Neural progenitor cell (in vitro differentiated cells): ENCODE measurements around the gene RPS6KA2. TPM values are rescaled to one million over a fixed set of nuclear protein-coding genes. Genes with fewer than 3 reads are reported as not detected.

Source experiments
- DNase-seq: peaks from one replicate; pipeline ENCODE4 v3.0.0-alpha.2; 2016; ENCODE audit warnings: low spot score
- H2AFZ ChIP-seq: fragments of 200-600 bp; sonication (generic); replicated peaks from 2 replicates; pipeline ENCODE4 v1.6.1; 2016; ENCODE audit warnings: antibody characterized with exemption
- H3F3A ChIP-seq: fragments of 200-600 bp; sonication (generic); 2 replicates; pipeline ENCODE4 v1.6.1; 2016; ENCODE audit warnings: antibody characterized with exemption, low read depth
- H3K27ac ChIP-seq: fragments of 200-600 bp; sonication (generic); 2 replicates; pipeline ENCODE4 v1.5.1; 2016; ENCODE audit warnings: mild to moderate bottlenecking
- H3K27me3 ChIP-seq: fragments of 200-600 bp; sonication (generic); 2 replicates; pipeline ENCODE4 v1.6.1; 2016; ENCODE audit warnings: mild to moderate bottlenecking, moderate library complexity
- H3K36me3 ChIP-seq: fragments of 200-600 bp; sonication (generic); 2 replicates; pipeline ENCODE4 v1.5.1; 2016
- H3K4me1 ChIP-seq: fragments of 200-600 bp; sonication (generic); 2 replicates; pipeline ENCODE4 v1.6.1; 2016; ENCODE audit warnings: mixed run types
- H3K4me2 ChIP-seq: fragments of 200-600 bp; sonication (generic); 2 replicates; pipeline ENCODE4 v1.6.1; 2016
- H3K4me3 ChIP-seq: fragments of 200-600 bp; sonication (generic); 2 replicates; pipeline ENCODE4 v1.5.1; 2016
- H3K79me2 ChIP-seq: fragments of 200-600 bp; sonication (generic); 2 replicates; pipeline ENCODE4 v1.6.1; 2016; ENCODE audit warnings: low read depth
- H3K9ac ChIP-seq: fragments of 200-600 bp; sonication (generic); 2 replicates; pipeline ENCODE4 v1.6.1; 2016
- H3K9me3 ChIP-seq: fragments of 200-600 bp; sonication (generic); 2 replicates; pipeline ENCODE4 v1.5.1; 2016; ENCODE audit warnings: low read depth
- H4K20me1 ChIP-seq: fragments of 200-600 bp; sonication (generic); 2 replicates; pipeline ENCODE4 v1.6.1; 2016; ENCODE audit warnings: low read depth
- H3K27ac Mint-ChIP-seq: 3 replicates; pipeline ENCODE4 v1.8.0; 2021; ENCODE audit warnings: mixed read lengths
- H3K27me3 Mint-ChIP-seq: 2 replicates; pipeline ENCODE4 v1.8.0; 2022; ENCODE audit warnings: low read depth, mild to moderate bottlenecking, inconsistent platforms, moderate library complexity, mixed read lengths; ENCODE audit not compliant: insufficient read depth
- H3K36me3 Mint-ChIP-seq: 3 replicates; pipeline ENCODE4 v1.8.0; 2021; ENCODE audit warnings: mixed read lengths
- H3K4me1 Mint-ChIP-seq: 3 replicates; pipeline ENCODE4 v1.8.0; 2021; ENCODE audit warnings: mixed read lengths
- H3K4me3 Mint-ChIP-seq: 3 replicates; pipeline ENCODE4 v1.8.0; 2021; ENCODE audit warnings: mild to moderate bottlenecking, moderate library complexity, mixed read lengths
- H3K9me3 Mint-ChIP-seq: 3 replicates; pipeline ENCODE4 v1.8.0; 2020; ENCODE audit warnings: mixed read lengths
- EZH2 ChIP-seq: fragments of 200-600 bp; sonication (generic); IDR thresholded peaks from 2 replicates; pipeline ENCODE4 v1.6.1; 2017; ENCODE audit warnings: antibody characterized with exemption, mild to moderate bottlenecking, moderate library complexity
- EZH2phosphoT487 ChIP-seq: fragments of 200-600 bp; sonication (generic); IDR thresholded peaks from 2 replicates; pipeline ENCODE4 v1.6.1; 2017; ENCODE audit warnings: antibody characterized with exemption
- total RNA-seq: library from RNA; depleted of rRNA; stranded (reverse); fragments of >200 nt; gene quantifications from 2 replicates; pipeline ENCODE4 v1.2.3, GENCODE V29; 2015; ENCODE audit warnings: low replicate concordance
- TF ChIP-seq, protein P1 (sequence below): fragments of 200-600 bp; sonication (generic); IDR thresholded peaks from 2 replicates; pipeline ENCODE4 v1.5.1; 2017; ENCODE audit warnings: antibody characterized with exemption, mild to moderate bottlenecking

RPS6KA2 gene
- total RNA-seq, 1 donor from 2014 or later: 8.2 TPM

DNA sequence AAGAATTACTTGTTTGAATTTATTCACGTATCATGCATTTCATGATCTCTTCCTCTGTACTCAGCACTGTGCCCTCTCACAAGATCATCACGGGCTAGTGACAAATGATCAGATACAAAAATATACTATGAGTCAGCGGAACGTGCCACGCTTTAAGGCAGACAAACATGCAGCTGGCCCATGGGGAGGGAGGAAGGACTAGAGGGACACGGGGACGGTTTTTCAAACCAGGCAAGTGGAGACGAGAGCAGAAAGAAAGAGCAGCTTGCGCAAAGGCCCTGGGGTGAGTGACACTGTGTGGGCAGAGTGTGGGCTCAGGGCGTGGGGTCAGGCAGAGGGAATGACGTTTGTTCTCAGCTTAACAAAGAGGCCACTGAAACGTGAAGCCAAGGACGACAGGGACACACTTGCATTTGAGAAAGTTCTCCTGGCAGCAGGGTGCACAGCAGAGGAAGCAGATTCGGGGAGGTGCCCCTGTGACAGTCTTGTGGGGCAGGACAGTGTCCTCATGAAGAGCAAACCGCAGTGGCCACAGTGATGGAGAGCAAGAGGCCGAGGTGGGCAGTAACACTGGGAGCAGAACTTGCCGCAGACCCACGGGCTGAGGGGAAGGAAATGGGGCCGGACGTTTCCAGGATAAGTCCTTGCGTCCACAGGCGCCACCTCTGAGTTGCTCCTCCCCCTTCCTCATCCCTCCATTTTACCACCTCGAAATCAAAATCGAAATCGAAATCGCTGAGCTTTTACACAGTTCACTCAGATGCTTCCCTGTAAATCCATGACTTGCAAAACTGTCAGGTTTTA lies 6.9 kb upstream of the RPS6KA2 start:
- H3K4me1 Mint-ChIP-seq: peaks cover 13% of the 10 kb centered on the region
- H3K4me1 ChIP-seq: peaks cover 2% of the 10 kb centered on the region
- H2AFZ ChIP-seq: no peak overlapping the region
- H4K20me1 ChIP-seq: no peaks in the 10 kb centered on the region
- no peaks in the 10 kb centered on the region for H3K79me2 ChIP-seq
- TF ChIP-seq, protein P1, sequence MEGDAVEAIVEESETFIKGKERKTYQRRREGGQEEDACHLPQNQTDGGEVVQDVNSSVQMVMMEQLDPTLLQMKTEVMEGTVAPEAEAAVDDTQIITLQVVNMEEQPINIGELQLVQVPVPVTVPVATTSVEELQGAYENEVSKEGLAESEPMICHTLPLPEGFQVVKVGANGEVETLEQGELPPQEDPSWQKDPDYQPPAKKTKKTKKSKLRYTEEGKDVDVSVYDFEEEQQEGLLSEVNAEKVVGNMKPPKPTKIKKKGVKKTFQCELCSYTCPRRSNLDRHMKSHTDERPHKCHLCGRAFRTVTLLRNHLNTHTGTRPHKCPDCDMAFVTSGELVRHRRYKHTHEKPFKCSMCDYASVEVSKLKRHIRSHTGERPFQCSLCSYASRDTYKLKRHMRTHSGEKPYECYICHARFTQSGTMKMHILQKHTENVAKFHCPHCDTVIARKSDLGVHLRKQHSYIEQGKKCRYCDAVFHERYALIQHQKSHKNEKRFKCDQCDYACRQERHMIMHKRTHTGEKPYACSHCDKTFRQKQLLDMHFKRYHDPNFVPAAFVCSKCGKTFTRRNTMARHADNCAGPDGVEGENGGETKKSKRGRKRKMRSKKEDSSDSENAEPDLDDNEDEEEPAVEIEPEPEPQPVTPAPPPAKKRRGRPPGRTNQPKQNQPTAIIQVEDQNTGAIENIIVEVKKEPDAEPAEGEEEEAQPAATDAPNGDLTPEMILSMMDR: no peak
- no peak for TF ChIP-seq EZH2phosphoT487
- TF ChIP-seq EZH2: no peak
- H3K9me3 Mint-ChIP-seq: no peaks in the 10 kb centered on the region
- no peak overlapping the region for H3K4me3 Mint-ChIP-seq
- no peak overlapping the region for H3K4me2 ChIP-seq
- no peaks in the 10 kb centered on the region for H3K36me3 ChIP-seq
- no peaks in the 10 kb centered on the region for H3K36me3 Mint-ChIP-seq
- no peak overlapping the region for H3K4me3 ChIP-seq
- no peak overlapping the region for H3K9ac ChIP-seq
- no peaks in the 10 kb centered on the region for H3F3A ChIP-seq
- H3K27me3 ChIP-seq: peaks cover 29% of the 10 kb centered on the region
- H3K27ac Mint-ChIP-seq: no peak overlapping the region
- DNase-seq: no peak
- H3K9me3 ChIP-seq: no peaks in the 10 kb centered on the region
- H3K27me3 Mint-ChIP-seq: peaks cover 7% of the 10 kb centered on the region
- no peak overlapping the region for H3K27ac ChIP-seq

DNA sequence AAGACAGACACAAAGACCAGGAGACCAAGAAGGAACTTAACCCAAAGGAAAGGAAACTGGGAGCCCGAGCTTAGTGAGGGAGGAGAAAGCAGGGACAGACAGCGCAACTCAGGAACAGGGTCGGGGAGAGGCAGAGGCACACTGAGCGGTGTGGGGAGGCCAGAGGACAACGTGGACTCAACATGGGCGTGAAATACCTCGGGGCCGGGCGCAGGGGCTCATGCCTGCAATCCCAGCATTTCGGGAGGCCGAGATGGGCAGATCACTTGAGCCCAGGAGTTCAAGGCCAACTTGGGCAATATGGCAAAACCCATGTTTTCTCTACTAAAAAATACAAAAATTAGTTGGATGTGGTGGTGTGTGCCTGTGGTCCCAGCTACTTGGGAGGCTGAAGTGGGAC lies 5.7 kb upstream of the RPS6KA2 start:
- no peak overlapping the region for H3K27ac ChIP-seq
- TF ChIP-seq EZH2phosphoT487: no peak
- TF ChIP-seq EZH2: no peak
- TF ChIP-seq, protein P1: no peak
- Mint-ChIP-seq H3K4me3 (no peak overlapping the region), H3K36me3 (no peaks in the 10 kb centered on the region), H3K27ac (no peak overlapping the region), H3K27me3 (peaks cover 7% of the 10 kb centered on the region), H3K4me1 (peaks cover 22% of the 10 kb centered on the region), H3K9me3 (no peaks in the 10 kb centered on the region)
- H3K79me2 ChIP-seq: no peaks in the 10 kb centered on the region
- no peaks in the 10 kb centered on the region for H3K36me3 ChIP-seq
- no peak overlapping the region for H3K9ac ChIP-seq
- DNase-seq: no peak
- H3K4me3 ChIP-seq: no peak overlapping the region
- H3K4me2 ChIP-seq: no peak overlapping the region
- H4K20me1 ChIP-seq: no peaks in the 10 kb centered on the region
- no peak overlapping the region for H2AFZ ChIP-seq
- H3K4me1 ChIP-seq: peaks cover 10% of the 10 kb centered on the region
- H3K27me3 ChIP-seq: peaks cover 38% of the 10 kb centered on the region
- H3K9me3 ChIP-seq: no peaks in the 10 kb centered on the region
- peaks cover 9% of the 10 kb centered on the region for H3F3A ChIP-seq

DNA sequence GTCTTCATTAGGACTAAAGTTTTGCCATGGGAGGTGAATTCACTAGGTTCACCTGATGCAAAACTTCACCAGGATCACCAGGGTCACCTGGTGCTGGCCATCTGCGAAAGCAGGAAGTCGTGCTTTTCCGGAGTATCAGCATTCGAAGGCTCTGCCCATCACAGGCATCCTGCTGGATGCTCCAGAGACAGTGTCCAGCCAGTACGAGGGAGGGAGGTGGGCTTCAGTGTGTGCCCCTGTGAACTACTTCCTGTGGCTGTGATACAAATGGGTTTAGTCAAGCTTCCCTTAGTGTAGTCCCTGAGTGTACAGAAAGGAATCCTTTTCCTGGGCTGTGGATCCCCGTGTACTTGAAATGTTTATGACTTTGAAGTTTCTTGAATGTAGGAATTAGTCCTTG lies 3.4 kb upstream of the RPS6KA2 start:
- Histone ChIP-seq H4K20me1 (peaks cover 11% of the 10 kb centered on the region), H3F3A (peaks cover 17% of the 10 kb centered on the region), H2AFZ (no peak overlapping the region), H3K36me3 (no peaks in the 10 kb centered on the region), H3K4me2 (no peak overlapping the region), H3K4me3 (no peak overlapping the region), H3K4me1 (peaks cover 17% of the 10 kb centered on the region), H3K79me2 (peaks cover 10% of the 10 kb centered on the region), H3K27me3 (peaks cover 50% of the 10 kb centered on the region), H3K27ac (no peak overlapping the region), H3K9ac (no peak overlapping the region), H3K9me3 (no peaks in the 10 kb centered on the region)
- Mint-ChIP-seq H3K9me3 (no peaks in the 10 kb centered on the region), H3K27ac (no peak overlapping the region), H3K4me3 (no peak overlapping the region), H3K4me1 (peaks cover 29% of the 10 kb centered on the region), H3K27me3 (peaks cover 10% of the 10 kb centered on the region), H3K36me3 (no peaks in the 10 kb centered on the region)
- TF ChIP-seq EZH2 (no peak), EZH2phosphoT487 (no peak)
- TF ChIP-seq, protein P1: no peak
- DNase-seq: no peak
